Cortex of kidney (tissue), 1 donor: ENCODE measurements around the gene LRMDA.
"Not testable (repeated sequence)": the region's sequence is repeated elsewhere in the genome, so short reads cannot be mapped to it uniquely, and the experiment has no call there.

Source experiments
- DNase-seq: peaks from one replicate; lab custom pipeline; 2025; lab: John Stamatoyannopoulos, UW

The LRMDA gene

GRCh38 chr10:75589895-75590654 lies 158.7 kb downstream of the LRMDA start:
- no peak for DNase-seq

DNA sequence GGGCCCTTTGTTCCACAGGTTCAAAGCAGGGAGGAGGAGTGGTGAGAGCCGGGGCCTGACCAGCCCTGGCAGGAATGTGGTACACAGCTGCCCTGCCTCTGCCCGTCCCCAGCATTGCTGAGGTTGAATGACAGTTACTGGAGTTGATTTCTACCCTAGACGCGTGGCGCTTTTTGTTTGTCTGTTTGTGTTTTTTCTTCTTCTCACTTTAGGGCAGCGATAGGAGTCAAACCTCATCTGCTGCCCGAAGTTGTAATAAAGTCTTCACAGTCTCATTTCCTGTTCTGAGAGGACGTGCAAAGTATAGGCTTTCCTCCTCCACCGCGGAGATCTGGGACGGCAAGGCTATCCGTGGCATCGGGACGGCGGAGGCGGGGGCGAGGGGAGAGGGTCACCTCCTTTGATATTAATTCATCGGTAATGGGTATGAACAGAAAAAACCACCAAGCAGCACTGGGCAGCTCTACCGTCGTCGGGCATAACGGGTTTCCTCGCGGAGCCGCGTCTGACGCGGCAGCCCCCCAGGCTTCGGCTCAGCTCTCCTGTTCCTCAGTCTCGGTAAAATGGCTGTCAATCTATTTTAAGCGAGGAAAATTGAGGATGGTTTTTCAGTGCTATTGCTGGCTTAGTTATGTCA lies 160.8 kb downstream of the LRMDA start:
- DNase-seq: no peak

DNA sequence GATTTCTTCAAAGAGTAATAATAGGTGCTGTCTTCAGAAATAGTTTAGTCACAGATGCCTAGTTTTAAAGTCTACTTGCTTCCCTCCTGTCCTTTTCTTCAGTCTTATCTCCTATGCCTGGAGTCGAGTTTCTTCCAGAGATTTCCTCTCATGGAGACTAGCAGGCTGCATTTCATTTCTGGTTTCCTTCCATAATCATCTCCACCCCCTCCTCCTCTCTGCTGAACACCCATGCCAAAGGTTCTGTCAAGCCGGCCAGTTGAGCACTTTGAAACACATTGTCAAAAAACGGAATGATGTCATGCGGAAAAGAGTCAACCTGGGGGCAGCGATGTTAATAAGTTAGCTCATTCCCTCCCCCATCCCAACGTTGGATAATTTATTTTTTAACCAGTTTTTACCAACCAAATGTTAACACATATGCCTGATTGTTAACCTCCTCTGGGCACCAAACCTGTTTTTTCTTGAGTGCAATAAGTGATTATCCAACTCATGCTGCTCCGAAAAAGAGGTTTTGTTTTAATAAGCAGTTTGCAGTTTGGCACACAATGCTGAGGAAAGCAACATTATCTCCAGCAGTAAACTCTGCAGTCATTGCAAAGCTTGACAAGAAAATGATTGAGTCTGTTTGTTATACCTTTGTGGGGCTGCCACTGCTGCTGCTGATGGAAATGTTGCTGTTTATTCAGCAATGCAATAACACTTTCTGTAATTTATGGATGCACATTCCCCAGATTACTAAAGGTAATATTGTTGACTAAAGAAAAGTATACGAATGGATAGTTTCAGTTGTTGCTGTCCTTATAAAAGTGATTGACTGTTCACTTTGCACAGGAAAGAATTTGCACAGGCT lies 161.6 kb downstream of the LRMDA start:
- DNase-seq: no peak

GRCh38 chr10:75593692-75594556 lies 162.5 kb downstream of the LRMDA start:
- no peak for DNase-seq

GRCh38 chr10:75596930-75597620 lies 165.7 kb downstream of the LRMDA start:
- DNase-seq: no peak

DNA sequence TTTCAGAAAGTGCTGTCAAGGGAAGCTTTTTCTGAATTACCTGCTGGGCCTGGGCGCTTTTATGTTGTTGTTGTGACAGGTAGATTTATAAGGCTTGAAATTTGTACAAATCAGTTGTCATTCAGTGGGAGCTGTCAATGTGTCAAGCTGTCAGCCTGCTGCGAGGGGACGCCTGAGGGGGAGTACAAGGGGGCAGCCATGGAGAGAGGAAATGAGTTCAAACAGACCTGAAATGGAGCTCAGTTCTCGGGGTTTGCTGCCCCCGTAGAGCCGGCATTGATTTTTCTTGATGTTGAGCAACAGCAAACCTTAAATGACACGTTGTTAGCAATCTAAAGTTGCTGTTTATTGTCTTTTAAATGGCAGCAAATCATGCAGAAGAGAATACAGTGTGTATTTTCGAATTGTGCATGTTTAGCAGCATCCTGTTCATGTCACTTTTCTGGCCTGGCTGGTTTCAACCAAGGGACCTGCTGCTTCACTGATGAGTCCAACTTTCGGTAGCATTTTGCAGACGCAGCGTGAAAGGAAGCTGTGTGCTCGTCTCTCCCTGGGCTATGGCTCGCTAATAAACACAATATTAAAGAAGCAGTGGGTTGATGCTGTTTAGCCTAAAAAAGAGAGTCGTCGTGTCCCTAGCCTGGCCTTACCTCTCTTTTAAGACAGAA lies 166.5 kb downstream of the LRMDA start:
- DNase-seq: no peak

GRCh38 chr10:75598998-75599397 lies 167.6 kb downstream of the LRMDA start:
- no peak for DNase-seq

GRCh38 chr10:75599875-75600648 lies 168.6 kb downstream of the LRMDA start:
- DNase-seq: no peak

DNA sequence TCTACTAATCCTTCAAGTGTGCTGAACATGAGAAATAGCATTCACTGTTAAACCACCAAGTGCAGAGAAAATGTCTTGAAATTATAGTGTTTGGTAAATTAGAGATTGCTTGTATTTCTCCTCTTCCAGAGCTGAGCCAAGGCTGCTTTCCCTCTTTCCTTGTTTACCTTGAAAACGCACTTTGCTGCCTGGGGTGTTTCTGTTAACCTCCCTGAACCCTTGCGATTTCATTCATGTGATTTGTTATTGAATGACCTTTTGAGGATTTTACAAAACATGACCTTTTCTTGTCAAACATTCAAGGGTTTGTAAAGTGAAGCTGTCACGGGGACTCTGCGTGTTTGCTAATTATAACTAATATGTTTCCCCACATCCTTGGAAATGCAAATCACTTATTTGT lies 169.4 kb downstream of the LRMDA start:
- no peak for DNase-seq

- DNase-seq: no peak
Measured at GRCh38 chr10:75602341-75602740, 170.9 kb downstream of the LRMDA start.

DNA sequence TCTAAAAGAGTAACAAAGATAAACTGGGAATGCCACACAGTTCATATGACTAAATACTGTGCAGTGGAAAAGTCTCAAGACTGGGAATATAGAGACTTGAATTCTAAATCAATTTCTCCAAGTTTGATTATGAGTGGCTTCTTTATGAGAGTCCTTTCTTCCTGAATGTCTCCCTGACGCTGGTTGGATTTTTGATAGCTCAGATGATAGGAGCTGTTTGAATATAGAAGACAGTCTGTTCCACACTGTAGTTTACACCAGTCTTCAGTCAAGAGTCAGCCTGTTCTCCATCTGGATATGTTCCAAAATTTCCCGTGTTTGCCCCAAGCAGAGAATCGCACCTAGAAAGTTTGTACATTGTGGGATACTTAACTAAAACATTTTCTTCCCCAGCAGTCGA lies 173.7 kb downstream of the LRMDA start:
- no peak for DNase-seq

- DNase-seq: not testable (repeated sequence)
Measured at GRCh38 chr10:75605795-75606194, 174.4 kb downstream of the LRMDA start.

- DNase-seq: no peak
Measured at GRCh38 chr10:75606203-75606779, 174.9 kb downstream of the LRMDA start.

- no peak for DNase-seq
Measured at GRCh38 chr10:75607576-75607975, 176.2 kb downstream of the LRMDA start.

DNA sequence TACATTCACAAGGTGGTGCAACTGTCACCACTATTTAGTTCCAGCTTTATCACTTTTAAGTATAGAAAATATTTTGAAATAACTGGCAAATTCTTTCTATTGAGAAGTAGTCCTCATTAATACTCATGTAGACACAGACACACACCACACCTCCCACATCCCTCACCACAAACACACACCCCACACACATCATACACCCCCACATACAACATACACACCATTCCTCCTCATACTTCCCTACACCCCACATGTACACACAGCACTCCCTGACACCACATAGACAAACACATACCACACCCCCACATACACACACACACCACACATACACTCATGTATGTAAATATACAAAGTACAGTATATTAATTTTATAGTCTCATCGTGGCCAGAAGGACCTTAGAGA lies 178.8 kb downstream of the LRMDA start:
- no peak for DNase-seq

DNA sequence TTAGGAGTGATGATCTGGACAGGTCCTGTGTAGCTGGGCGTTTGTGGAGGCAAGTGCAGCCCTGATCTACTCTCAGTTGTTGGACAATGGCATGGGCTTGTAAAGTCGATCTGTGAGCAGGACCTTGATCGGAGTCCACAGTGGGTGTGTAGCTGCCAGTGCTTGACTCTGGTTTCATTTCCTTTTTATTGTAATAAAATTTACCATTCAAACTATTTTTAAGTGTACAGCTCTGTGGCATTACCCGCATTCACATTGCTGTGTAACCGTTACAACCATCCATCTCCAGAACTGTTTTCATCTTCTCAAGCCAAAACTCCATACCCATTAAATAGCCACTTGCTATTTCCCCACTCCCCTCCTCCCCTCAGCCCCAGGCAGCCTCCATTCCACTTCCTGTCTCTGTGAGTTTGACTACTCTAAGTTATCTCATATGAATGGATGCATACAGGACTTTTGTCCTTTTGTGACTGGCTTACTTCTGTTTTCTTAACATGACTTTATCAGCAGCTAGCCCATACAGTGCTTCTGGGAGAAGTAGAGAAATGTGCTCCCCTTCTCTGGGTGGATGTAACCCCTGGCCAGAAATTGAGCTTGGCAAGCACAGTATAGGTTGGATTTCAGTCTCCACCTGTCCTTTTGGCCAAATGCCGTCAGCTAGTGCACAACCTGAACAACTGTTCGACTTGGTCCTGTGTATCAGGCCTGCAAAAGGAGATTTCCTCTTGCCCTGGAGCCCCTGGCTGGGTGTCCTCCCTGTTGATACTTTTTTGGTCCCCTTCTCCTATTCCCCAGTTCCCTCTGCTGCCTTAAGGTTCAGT lies 180.0 kb downstream of the LRMDA start:
- DNase-seq: no peak

DNA sequence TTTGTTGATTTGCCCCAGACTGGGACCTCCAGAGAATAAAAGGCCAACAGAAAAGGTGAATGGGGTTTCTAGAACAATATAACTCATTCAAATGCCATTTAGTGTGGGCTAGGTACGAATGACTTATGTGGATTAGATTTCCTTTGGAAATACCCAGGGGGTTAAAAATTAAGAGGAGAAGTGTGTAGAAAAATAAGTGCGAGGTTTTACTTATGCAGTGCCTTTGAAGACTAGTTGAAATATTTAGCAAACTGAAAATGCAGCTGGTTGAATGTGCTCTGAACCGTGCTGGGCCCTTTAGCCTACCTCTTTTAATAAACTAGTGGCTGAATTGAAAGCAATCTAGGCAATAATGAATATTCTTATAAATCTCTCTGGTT lies 180.6 kb downstream of the LRMDA start:
- DNase-seq: no peak

GRCh38 chr10:75612904-75613684 lies 181.7 kb downstream of the LRMDA start:
- no peak for DNase-seq
